T47D (cell line): ENCODE data around the gene CMIP.

Source experiments
- DNase-seq, 2 experiments: peaks; one replicate each; pipeline versions ENCODE4 v3.0.0 to v3.0.0-alpha.2; 2011 to 2012; ENCODE audit warnings: low read depth in 1 of 2, low spot score in 1 of 2
- JUND ChIP-seq: IDR thresholded peaks from 2 replicates; pipeline ENCODE4 v1.6.1; 2012; ENCODE audit warnings: low read depth
- in situ Hi-C: cut with HindIII; loops from 2 replicates; pipeline ENCODE4 v1.10.0; 2016; ENCODE audit warnings: low sequenced_read_pairs, low pct_unique_long_range_greater_than_20kb

CMIP gene

GRCh38 chr16:81455006-81455405 lies 10.4 kb downstream of the CMIP start:
- in situ Hi-C loops: no loop called here
- no peak for DNase-seq
- no peak for TF ChIP-seq JUND

GRCh38 chr16:81455720-81456494 lies 11.3 kb downstream of the CMIP start:
- in situ Hi-C loops: no loop called here
- no peak for DNase-seq
- TF ChIP-seq JUND: no peak

- no peak for DNase-seq
- in situ Hi-C loops: no loop called here
Observed at GRCh38 chr16:81456523-81457325, 12.1 kb downstream of the CMIP start.

GRCh38 chr16:81457326-81458133 lies 12.9 kb downstream of the CMIP start:
- in situ Hi-C loops: no loop called here
- DNase-seq: no peak
- TF ChIP-seq JUND: no peak

More at GRCh38 chr16:81456523-81457325, 12.1 kb downstream of the CMIP start:
- no peak for TF ChIP-seq JUND

GRCh38 chr16:81458149-81458669 lies 13.6 kb downstream of the CMIP start:
- no peak for TF ChIP-seq JUND
- DNase-seq: no peak
- in situ Hi-C loops: no loop called here

GRCh38 chr16:81458827-81459598 lies 14.4 kb downstream of the CMIP start:
- in situ Hi-C loops: no loop called here
- no peak for DNase-seq
- no peak for TF ChIP-seq JUND

- no peak for TF ChIP-seq JUND
- DNase-seq: no peak
- in situ Hi-C loops: no loop called here
Observed at GRCh38 chr16:81460075-81460474, 15.5 kb downstream of the CMIP start.

- no peak for DNase-seq
- in situ Hi-C loops: no loop called here
- TF ChIP-seq JUND: no peak
Observed at GRCh38 chr16:81461243-81461642, 16.6 kb downstream of the CMIP start.

GRCh38 chr16:81461766-81462165 lies 17.2 kb downstream of the CMIP start:
- DNase-seq: no peak
- in situ Hi-C loops: no loop called here
- TF ChIP-seq JUND: no peak

- TF ChIP-seq JUND: no peak
- in situ Hi-C loops: no loop called here
Observed at GRCh38 chr16:81462683-81463082, 18.1 kb downstream of the CMIP start.

GRCh38 chr16:81463296-81463890 lies 18.8 kb downstream of the CMIP start:
- no peak for DNase-seq
- no peak for TF ChIP-seq JUND
- in situ Hi-C loops: no loop called here

More at GRCh38 chr16:81462683-81463082, 18.1 kb downstream of the CMIP start:
- DNase-seq: no peak
